GM12874 (cell line): ENCODE results near the gene SUSD2.

ENCODE experiments used
- TF ChIP-seq, protein P1 (sequence below): IDR thresholded peaks from 2 replicates; pipeline ENCODE4 v1.5.1; 2011; ENCODE audit warnings: low read depth, mild to moderate bottlenecking, control low read depth, low read length, moderate library complexity; ENCODE audit not compliant: insufficient read depth

Gene SUSD2

DNA sequence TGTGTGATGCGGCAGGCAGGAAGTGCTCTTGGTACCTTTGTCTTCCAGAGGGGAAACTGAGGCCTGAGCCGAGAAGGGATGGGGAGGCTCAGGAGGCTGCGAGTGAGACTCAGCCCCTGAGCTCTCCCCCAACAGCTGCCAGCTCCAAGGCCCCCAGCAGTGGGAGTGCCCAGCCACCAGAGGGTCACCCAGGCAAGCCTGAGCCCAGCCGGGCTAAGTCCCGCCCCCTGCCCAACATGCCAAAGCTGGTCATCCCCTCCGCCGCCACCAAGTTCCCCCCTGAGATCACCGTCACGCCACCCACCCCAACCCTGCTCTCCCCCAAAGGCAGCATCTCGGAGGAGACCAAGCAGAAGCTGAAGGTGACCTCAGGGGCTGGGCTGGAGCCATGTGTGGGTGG is 3.8 kb upstream of the SUSD2 start:
- TF ChIP-seq, protein P1, sequence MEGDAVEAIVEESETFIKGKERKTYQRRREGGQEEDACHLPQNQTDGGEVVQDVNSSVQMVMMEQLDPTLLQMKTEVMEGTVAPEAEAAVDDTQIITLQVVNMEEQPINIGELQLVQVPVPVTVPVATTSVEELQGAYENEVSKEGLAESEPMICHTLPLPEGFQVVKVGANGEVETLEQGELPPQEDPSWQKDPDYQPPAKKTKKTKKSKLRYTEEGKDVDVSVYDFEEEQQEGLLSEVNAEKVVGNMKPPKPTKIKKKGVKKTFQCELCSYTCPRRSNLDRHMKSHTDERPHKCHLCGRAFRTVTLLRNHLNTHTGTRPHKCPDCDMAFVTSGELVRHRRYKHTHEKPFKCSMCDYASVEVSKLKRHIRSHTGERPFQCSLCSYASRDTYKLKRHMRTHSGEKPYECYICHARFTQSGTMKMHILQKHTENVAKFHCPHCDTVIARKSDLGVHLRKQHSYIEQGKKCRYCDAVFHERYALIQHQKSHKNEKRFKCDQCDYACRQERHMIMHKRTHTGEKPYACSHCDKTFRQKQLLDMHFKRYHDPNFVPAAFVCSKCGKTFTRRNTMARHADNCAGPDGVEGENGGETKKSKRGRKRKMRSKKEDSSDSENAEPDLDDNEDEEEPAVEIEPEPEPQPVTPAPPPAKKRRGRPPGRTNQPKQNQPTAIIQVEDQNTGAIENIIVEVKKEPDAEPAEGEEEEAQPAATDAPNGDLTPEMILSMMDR = no peak

DNA sequence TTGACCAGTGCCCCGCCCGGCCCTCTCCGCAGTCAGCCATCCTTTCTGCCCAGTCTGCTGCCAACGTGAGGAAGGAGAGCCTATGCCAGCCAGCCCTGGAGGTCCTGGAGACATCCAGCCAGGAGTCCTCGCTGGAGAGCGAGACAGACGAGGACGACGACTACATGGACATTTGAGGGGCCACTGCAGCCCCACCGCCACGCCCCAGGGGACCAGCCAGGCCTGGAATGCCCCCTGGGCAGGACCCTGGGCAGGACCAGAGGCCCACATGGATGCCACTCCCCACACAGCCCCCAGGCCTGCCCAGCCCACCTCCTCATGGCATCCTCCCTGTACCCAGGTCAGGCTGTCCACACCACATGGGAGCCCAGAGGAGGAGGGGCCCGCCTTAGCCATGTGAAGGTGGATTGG is 3.3 kb upstream of the SUSD2 start:
- TF ChIP-seq, protein P1 = no peak

DNA sequence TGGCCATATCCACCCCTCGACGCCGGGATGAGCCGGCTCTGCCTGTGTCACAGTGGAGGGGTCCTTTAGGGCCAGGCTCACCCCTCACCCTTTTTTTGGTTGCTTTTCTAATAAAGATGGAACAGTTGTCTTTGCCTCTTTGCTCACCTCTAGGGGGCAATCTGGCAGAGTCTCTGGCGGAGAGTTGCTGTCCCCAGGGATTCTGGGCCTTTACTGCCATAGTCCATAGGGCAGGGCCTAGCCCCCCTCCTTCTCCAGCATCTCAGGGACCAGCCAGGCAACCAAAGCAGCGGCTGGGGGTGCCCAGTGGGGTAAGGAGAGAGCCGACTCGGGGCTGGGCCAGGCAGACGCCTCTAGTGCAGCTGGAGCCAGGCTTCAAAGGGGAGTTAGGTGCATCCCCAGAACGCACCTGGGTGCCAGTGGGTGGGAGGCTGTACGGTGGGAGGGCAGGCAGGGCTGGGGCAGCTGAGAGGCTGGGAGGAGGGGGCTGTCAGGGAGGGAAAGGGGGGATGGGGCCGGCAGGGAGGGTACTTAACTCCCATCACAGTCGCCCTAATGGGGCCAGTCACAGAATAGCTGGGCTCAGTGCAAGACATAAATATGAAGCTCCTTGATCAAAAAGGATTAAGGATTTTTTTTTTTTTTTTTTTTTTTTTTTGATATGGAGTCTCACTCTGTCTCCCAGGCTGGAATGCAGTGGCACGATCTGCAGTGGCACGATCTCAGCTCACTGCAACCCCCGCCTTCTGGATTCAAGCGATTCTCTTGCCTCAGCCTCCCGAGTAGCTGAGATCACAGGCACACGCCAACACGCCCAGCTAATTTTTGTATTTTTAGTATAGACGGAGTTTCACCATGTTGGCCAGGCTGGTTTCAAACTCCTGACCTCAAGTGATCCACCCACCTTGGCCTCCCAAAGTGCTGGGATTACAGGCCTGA is 2.5 kb upstream of the SUSD2 start:
- TF ChIP-seq, protein P1 = 0 out of 2 replicates have a peak, but pooled peaks have one; percentile 29

DNA sequence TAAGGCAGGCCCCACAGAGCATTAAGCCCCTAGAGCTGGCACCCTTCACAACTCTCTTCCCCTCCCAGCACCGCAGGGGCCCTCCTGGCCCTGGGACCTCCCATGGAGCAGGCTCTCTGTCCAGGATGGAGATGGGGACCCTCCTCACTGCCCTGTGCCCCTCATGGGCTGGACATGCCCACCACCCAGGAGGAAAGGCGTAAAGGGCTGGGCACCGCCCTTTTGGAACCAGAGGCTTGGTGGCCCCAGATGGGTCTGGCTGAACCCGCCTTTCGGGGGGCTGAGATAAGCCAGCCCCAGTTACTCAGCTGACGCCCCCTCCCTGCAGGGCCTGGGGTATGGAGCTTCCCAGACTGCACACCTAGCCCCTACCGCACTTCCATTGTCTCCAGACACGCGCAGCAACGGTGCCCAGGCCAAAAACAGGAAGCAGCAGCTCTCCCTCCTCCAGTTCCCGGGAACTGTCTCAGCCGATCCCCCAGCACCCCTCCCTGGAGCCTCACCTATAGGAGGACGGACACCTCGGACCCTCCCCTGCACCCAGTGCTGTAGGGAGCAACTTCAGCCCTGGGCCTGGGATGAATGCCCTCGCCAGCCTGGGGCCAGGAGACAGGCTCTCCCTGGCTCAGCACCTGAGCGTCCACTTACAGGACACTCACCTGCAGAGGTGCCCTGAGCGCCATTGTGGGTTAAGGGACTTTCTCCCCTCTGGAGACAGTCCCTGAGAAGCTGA is 1.6 kb upstream of the SUSD2 start:
- TF ChIP-seq, protein P1 = no peak

DNA sequence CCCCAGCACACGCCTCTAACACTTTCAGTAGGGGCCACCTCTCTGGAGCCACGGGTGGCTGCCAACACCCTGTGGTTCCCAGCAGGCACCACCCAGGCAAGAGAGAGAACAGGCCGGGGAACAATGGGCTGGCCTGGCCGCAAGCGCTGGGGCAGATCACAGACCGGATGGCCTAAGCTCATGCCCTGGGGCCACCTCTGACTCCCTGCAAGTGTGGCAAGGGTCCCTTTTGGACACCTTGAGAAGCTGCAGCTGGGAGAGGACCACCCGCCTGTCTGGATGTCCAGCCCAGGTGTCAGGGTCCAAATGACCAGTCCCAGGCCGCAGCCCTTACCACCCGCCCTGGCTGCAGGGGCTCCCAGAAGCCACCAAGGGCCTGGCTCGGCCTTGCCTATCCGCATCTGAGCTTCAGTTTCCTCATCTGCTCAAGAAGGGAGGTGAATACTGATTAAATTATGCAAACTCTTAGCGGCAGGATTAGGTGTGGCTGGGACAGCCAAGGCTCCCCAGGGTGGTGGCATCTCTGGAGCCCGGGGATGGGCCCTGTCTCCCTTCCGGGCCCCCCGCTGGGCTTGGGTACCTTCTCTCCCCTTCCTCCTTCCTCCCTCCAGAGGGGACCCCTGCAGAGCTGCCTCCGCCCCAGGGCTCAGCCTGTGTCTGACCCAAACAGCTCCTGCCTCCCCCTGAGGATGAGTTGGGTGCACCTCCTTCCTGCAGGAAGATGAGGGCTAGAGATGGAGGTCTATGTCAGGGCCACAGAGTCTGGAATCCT is 785 bp upstream of the SUSD2 start:
- TF ChIP-seq, protein P1 = no peak

DNA sequence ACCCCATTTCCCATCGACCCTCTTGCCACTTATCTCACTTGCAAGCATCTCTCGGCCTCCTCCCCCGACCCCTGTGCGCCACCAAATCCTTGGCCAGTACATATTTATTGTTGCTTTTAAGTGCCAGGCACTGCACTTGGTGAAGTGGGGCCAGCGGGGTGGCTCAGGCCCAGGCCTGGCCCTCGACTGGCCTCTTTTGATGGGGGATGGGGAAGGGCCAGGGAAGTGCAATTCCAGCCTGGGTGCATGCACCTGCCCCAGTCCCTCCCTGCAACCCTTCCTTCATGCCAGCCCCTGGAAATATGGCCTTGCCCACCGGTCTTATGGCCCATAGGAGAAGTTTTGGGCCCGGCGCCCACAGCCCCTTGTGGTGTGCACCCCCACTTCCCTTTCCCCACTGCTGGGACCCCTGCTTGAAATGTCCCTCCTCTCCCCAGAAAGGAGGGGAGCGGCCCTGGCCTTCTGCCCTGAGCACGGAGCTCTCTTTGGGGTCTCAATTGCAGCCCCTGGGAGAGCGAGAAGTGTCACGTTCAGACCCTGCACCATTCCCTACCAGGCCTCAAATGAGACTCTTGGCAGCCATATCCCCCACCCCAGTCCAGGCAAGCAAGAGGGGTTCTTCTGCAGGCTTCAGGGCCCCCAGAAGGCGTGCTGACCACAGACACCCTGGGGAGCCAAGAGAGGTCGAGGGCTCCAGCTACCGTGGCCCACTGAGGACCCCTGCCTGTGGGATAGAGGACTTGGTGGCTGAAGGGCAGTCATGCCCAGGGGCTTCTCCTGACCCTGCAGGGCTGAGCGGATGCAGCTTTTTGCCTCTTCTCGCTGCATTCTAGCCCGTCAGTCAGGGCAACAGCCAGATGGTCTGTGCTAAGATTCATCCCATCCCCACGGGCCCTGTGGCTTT is 961 bp downstream of the SUSD2 start:
- TF ChIP-seq, protein P1 = no peak
